ENCODE results near the gene IBA57. TPM values are rescaled to one million over a fixed set of nuclear protein-coding genes. Genes with fewer than 3 reads are reported as not detected.

IBA57 gene
- total RNA-seq, 2 donors from 2014 or later = 11.0 to 16.9 TPM

- TF ChIP-seq, protein P1, sequence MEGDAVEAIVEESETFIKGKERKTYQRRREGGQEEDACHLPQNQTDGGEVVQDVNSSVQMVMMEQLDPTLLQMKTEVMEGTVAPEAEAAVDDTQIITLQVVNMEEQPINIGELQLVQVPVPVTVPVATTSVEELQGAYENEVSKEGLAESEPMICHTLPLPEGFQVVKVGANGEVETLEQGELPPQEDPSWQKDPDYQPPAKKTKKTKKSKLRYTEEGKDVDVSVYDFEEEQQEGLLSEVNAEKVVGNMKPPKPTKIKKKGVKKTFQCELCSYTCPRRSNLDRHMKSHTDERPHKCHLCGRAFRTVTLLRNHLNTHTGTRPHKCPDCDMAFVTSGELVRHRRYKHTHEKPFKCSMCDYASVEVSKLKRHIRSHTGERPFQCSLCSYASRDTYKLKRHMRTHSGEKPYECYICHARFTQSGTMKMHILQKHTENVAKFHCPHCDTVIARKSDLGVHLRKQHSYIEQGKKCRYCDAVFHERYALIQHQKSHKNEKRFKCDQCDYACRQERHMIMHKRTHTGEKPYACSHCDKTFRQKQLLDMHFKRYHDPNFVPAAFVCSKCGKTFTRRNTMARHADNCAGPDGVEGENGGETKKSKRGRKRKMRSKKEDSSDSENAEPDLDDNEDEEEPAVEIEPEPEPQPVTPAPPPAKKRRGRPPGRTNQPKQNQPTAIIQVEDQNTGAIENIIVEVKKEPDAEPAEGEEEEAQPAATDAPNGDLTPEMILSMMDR (IDR thresholded peaks at IDR 0.05) = no peak
- Histone ChIP-seq H3K9ac (ENCODE audit: low read depth in 2 of 2, low read length in 2 of 2) (no peak overlapping the region), H3K27me3 (no peaks in the 10 kb centered on the region), H3K27ac (no peak overlapping the region), H3K4me1 (no peaks in the 10 kb centered on the region), H3K36me3 (no peaks in the 10 kb centered on the region), H3K9me3 (no peaks in the 10 kb centered on the region), H3K4me3 (no peak overlapping the region)
- intact Hi-C loops (cut with DNase I) = no loop called here
- no peak for DNase-seq
Measured at GRCh38 chr1:228222548-228222947, 56.9 kb downstream of the IBA57 start.

DNA sequence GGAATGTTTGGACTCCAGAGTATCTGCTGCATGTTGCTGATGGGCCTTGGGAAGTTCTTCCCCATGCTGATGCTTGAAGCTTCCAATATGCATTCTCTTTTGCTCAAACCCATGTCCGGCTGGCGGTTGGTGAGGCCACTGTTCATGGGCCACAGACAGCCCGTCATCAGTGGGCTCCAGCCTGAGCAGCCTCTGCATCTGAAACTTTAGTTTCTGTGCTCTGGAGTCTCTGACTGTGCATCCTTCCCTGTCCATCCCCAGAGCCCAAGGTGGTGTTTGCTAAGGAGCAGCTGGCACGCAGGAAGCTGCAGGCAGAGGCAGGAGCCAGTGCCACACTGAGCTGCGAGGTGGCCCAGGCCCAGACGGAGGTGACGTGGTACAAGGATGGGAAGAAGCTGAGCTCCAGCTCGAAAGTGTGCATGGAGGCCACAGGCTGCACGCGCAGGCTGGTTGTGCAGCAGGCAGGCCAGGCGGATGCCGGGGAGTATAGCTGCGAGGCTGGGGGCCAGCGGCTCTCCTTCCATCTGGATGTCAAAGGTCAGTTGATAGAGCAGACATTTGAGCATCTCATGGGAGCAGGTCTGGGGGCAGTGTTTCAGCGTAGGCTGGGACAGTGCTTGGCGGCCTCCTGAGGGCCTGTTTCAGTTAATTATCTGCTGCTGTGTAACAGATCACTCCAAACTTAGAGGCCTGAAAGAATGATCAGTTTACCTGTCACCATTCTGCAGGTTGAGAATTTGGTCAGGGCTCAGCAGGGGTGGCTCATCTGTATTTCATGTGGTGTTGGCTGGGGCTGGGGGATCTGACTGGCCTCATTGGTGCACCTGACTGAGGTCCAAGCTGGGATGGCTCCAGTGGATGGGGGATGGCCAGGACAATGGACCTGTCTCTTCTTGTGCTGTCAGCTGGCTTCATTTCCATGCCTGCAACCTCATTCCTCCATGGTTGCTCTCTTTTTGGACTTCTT is 58.9 kb downstream of the IBA57 start:
- TF ChIP-seq, protein P1 (IDR thresholded peaks at IDR 0.05) = no peak
- H3K27me3 ChIP-seq = no peaks in the 10 kb centered on the region
- no peak overlapping the region for H3K27ac ChIP-seq
- no peak overlapping the region for H3K9ac ChIP-seq (ENCODE audit: low read depth in 2 of 2, low read length in 2 of 2)
- H3K36me3 ChIP-seq = no peaks in the 10 kb centered on the region
- H3K4me3 ChIP-seq = no peak overlapping the region
- intact Hi-C loops (cut with DNase I) = no loop called here
- DNase-seq = peak; percentile 13
- no peaks in the 10 kb centered on the region for H3K4me1 ChIP-seq
- no peaks in the 10 kb centered on the region for H3K9me3 ChIP-seq

DNA sequence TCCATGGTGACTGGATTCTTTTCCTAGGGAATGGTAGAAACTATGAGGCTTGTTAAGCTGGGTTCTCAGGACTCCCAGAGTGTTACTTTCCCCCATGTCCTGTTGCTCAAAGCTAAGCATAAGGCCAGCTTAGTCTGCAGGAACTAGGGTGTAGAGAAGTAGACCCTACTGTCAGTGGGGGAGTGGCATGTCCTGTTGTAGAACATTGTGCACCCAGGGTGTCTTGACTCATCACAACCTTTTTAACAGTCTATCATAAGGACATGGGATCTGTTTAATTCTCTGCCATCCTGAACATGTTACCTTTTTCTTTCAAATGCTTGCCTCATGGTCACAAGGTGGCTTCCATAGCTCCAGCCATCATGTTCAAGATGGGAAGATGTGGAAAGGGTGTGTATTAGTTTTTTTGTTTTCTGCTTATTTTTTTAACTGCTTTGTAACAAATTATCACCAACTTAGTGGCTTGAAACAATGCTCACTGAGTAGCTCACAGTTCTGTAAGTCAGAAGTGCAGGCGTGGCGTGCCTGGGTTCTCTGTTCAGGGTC is 59.6 kb downstream of the IBA57 start:
- TF ChIP-seq, protein P1 (IDR thresholded peaks at IDR 0.05) = no peak
- H3K9me3 ChIP-seq = no peaks in the 10 kb centered on the region
- no peak overlapping the region for H3K27ac ChIP-seq
- H3K9ac ChIP-seq (ENCODE audit: low read depth in 2 of 2, low read length in 2 of 2) = no peak overlapping the region
- H3K4me1 ChIP-seq = no peaks in the 10 kb centered on the region
- DNase-seq = peak; percentile 0
- H3K27me3 ChIP-seq = no peaks in the 10 kb centered on the region
- H3K4me3 ChIP-seq = no peak overlapping the region
- intact Hi-C loops (cut with DNase I) = no loop called here
- H3K36me3 ChIP-seq = no peaks in the 10 kb centered on the region

GRCh38 chr1:228225740-228226139 is 60.1 kb downstream of the IBA57 start:
- H3K4me3 ChIP-seq = no peak overlapping the region
- intact Hi-C loops (cut with DNase I) = no loop called here
- no peaks in the 10 kb centered on the region for H3K4me1 ChIP-seq
- no peak overlapping the region for H3K9ac ChIP-seq (ENCODE audit: low read depth in 2 of 2, low read length in 2 of 2)
- no peaks in the 10 kb centered on the region for H3K36me3 ChIP-seq
- no peaks in the 10 kb centered on the region for H3K27me3 ChIP-seq
- DNase-seq = peak; percentile 5
- no peaks in the 10 kb centered on the region for H3K9me3 ChIP-seq
- H3K27ac ChIP-seq = no peak overlapping the region
- TF ChIP-seq, protein P1 (IDR thresholded peaks at IDR 0.05) = no peak

DNA sequence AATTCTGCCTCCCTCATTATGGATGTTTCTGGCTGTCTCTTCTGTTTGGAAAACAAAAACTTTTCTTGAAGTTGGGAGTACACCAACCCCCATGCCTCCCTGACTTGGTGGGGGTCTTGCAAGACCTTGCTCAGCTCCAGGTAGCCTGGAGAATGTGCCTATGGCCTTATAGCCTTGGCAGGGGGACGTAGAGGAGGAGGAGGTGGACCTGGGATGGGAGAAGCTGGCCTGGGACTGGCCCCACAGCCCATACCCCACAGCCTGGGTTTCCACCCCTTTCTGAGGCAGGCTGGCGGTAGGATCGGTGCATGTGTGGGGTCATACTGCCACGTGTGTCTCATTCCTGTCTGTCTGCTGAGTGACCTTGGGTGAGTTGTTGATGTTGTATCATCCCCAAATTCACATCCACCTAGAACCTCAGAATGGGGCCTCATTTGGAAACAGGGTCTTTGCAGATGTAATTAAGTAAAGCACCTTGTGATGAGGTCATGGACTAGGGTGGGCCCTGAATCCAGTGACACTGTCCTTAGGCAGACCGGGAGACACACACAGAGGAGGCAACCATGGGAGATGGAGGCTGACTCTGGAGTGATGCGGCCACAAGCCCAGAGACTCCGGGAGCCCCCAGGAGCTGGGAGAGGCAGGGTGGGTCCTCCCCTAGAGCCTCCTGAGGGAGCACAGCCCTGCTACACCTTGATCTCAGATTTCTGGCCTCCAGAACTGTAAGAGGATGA is 60.7 kb downstream of the IBA57 start:
- TF ChIP-seq, protein P1 (IDR thresholded peaks at IDR 0.05) = no peak
- intact Hi-C loops (cut with DNase I) = no loop called here
- Histone ChIP-seq H3K27me3 (no peaks in the 10 kb centered on the region), H3K4me1 (no peaks in the 10 kb centered on the region), H3K4me3 (no peak overlapping the region), H3K9me3 (no peaks in the 10 kb centered on the region), H3K9ac (ENCODE audit: low read depth in 2 of 2, low read length in 2 of 2) (no peak overlapping the region), H3K27ac (no peak overlapping the region), H3K36me3 (no peaks in the 10 kb centered on the region)
- DNase-seq = peak; percentile 4
